Left lung (tissue), 10 donors: ENCODE measurements around the gene ROS1. TPM values are rescaled to one million over a fixed set of nuclear protein-coding genes. Genes with fewer than 3 reads are reported as not detected.

ENCODE experiments used
- ATAC-seq: fragments of 200-7000 bp; cut with Tn5 transposase; one replicate; pipeline ENCODE4 v1.9.1; 2020; ENCODE audit warnings: moderate library complexity
- DNase-seq, 4 donors: peaks; one replicate each; pipeline ENCODE4 v3.0.0-alpha.2; 2013 to 2020
- H3K27ac ChIP-seq, 2 donors: fragments of 200-600 bp; sonication (generic) in 1 of 2; one replicate each; pipeline versions ENCODE4 v1.5.0 to v1.8.0; 2020 to 2021
- H3K27me3 ChIP-seq, 2 donors: fragments of 200-600 bp; sonication (generic) in 1 of 2; one replicate each; pipeline versions ENCODE4 v1.5.0 to v1.8.0; 2020 to 2021
- H3K36me3 ChIP-seq, 2 donors: fragments of 200-600 bp; sonication (generic) in 1 of 2; one replicate each; pipeline versions ENCODE4 v1.5.0 to v1.8.0; 2020 to 2021
- H3K4me1 ChIP-seq, 2 donors: fragments of 200-600 bp; one replicate each; pipeline ENCODE4 v1.8.0; 2021
- H3K4me3 ChIP-seq, 2 donors: fragments of 200-600 bp; sonication (generic) in 1 of 2; one replicate each; pipeline versions ENCODE4 v1.5.0 to v1.8.0; 2020 to 2021; ENCODE audit warnings: mild to moderate bottlenecking in 1 of 2
- H3K9me3 ChIP-seq, 2 donors: fragments of 200-600 bp; sonication (generic) in 1 of 2; one replicate each; pipeline versions ENCODE4 v1.5.0 to v1.8.0; 2020 to 2021
- intact Hi-C, 2 donors: fragments of 100-400 bp; cut with DNase I; formaldehyde crosslinking; loops; one replicate each; pipeline versions ENCODE4 v1.11.2 to v1.14.2; 2022
- polyA plus RNA-seq, 6 donors: library from polyadenylated mRNA; unstranded; fragments of 120-200 nt; gene quantifications; one replicate each; pipeline ENCODE4 v1.2.1, GENCODE V29; 2013; ENCODE audit not compliant: insufficient read length in 6 of 6
- total RNA-seq, 2 donors: library from RNA; stranded (reverse); fragmentation: NEBNext Ultra II Directional; extraction: Animal tissue kit (Norgen Biotek cat#: 25700); gene quantifications; one replicate each; pipeline ENCODE4 v1.2.1, GENCODE V29; 2021
- TF ChIP-seq, protein P1 (sequence below), 2 donors: fragments of 200-600 bp; sonication (generic) in 1 of 2; IDR thresholded peaks; one replicate each; pipeline versions ENCODE4 v1.5.0 to v1.8.0; 2021; ENCODE audit warnings: antibody characterized with exemption in 2 of 2
- donor health status: DM: no; HTN: yes; CAD: no.
- donor health status: DM: no; HTN: no; CAD: no.

ROS1 gene
- total and polyA plus RNA-seq, 8 donors: 21.2 to 305 (median 39.5) TPM

DNA sequence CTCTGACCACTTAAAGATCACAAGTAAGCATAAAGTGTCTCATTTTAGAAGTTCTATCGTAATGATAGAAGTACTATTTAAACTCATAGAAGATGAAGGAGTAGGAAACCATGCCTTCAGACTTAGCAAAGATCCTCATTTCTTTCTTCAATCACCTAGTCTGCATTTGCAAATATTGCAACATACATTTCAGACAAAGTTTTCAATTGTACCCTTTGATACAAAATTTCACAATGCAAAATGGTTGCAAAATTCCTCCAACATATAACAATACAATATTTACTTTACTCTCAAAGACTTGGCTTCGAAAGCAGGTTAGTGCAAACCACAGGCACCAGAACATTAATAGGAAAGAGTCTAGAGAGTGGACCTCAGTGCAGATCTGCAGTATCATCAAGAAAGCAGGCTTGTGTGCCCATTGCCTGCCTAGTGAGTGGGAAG, 16.1 kb upstream of the ROS1 start:
- ATAC-seq (peak; percentile 81), DNase-seq (peak in 1 of 4 donors; percentile 53)
- intact Hi-C loops: no loop called here
- H3K36me3 ChIP-seq: no peaks in the 10 kb centered on the region
- H3K4me3 ChIP-seq: no peak overlapping the region
- peak overlapping the region; percentile 35 to 66 for H3K27ac ChIP-seq
- peaks cover 0 to 3% of the 10 kb centered on the region in 2 donors for H3K4me1 ChIP-seq
- H3K27me3 ChIP-seq: peaks cover 0 to 14% of the 10 kb centered on the region in 2 donors
- H3K9me3 ChIP-seq: no peaks in the 10 kb centered on the region
- TF ChIP-seq, protein P1, sequence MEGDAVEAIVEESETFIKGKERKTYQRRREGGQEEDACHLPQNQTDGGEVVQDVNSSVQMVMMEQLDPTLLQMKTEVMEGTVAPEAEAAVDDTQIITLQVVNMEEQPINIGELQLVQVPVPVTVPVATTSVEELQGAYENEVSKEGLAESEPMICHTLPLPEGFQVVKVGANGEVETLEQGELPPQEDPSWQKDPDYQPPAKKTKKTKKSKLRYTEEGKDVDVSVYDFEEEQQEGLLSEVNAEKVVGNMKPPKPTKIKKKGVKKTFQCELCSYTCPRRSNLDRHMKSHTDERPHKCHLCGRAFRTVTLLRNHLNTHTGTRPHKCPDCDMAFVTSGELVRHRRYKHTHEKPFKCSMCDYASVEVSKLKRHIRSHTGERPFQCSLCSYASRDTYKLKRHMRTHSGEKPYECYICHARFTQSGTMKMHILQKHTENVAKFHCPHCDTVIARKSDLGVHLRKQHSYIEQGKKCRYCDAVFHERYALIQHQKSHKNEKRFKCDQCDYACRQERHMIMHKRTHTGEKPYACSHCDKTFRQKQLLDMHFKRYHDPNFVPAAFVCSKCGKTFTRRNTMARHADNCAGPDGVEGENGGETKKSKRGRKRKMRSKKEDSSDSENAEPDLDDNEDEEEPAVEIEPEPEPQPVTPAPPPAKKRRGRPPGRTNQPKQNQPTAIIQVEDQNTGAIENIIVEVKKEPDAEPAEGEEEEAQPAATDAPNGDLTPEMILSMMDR (IDR thresholded peaks at IDR 0.05): no peak

DNA sequence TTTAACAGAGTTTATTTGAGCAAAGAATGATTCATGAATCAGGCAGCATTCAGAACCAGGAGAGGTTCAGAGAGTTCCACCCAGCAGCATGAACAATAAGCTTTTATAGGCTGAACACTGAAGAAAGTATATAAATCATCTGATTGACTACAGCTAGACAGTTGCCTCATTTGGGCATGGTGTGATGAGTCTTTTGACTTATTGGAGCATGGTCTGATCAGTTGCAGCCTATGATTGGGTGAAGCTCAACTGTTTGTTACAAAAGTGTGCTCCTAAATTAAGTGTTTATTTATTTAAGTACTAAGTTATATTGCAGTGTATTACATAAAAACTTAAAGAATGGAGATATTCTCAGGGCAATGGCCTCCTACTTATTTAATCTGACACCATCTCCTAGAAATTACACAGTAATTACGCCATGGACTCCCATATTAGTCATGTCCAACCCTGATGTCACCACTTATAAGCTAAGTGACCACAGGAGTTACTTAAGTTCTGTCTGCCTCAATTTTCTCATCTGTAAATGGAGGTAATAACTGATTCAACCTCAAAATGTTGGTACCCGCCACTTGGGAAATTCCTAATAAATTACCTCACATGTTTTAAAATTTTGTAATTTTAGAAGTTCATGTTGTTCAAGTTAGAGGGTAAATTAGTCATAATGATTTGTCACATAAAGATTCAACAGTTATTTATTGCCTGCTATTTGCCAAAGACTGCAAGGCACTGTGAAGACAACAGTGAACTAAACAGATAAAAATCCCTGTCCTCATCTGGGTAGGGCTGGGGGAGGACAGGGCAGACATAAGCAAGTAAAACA, 15.2 kb upstream of the ROS1 start:
- Histone ChIP-seq H3K27ac (peak overlapping the region in 1 of 2 donors; percentile 66), H3K9me3 (no peaks in the 10 kb centered on the region), H3K4me3 (no peak overlapping the region), H3K36me3 (no peaks in the 10 kb centered on the region), H3K4me1 (peaks cover 0 to 3% of the 10 kb centered on the region in 2 donors), H3K27me3 (peaks cover 0 to 8% of the 10 kb centered on the region in 2 donors)
- DNase-seq (no peak), ATAC-seq (peak; percentile 49)
- intact Hi-C loops: no loop called here
- TF ChIP-seq, protein P1 (IDR thresholded peaks at IDR 0.05): no peak

DNA sequence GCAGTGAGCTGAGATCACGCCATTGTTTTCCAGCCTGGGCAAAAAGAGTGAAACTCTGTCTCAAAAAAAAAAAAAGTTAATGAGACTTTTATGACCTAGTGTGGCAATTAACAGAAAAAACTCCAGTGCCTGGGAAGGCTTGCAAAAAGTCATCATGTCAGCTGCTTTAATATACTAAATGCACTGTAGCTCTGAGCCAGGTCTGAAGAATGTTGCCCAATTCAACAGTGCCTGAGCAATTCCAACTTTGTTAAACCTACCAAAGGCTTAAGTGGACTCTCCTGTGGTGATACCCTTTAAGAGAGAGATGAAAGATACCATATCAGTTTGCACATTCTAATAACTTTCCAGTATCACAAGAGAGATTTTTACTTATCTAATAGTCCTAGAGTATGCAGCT, 6.5 kb upstream of the ROS1 start:
- ATAC-seq (peak; percentile 82), DNase-seq (no peak)
- Histone ChIP-seq H3K27ac (no peak overlapping the region), H3K4me3 (no peak overlapping the region), H3K9me3 (no peaks in the 10 kb centered on the region), H3K4me1 (no peaks in the 10 kb centered on the region), H3K36me3 (no peaks in the 10 kb centered on the region), H3K27me3 (no peaks in the 10 kb centered on the region)
- TF ChIP-seq, protein P1 (IDR thresholded peaks at IDR 0.05): no peak
- intact Hi-C loops: no loop called here

DNA sequence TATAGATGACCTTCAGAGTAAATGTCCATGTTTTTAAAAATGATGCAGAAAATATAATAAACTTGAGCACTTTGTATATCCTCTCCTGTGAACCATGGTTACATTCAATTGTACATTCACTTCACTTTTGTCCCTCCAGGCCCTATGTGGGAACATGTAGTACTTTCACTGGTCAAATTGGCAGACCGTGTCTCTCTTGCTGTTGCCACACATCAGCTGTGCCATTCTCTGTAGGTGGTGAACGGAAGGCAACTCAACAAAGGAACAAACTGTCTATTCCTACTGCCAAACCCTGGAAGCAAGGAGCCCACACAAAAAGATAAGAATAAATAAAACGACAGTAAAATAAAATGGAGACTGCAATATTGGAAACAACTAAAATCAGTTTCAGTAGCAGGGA, 2.0 kb downstream of the ROS1 start:
- ATAC-seq (peak; percentile 36), DNase-seq (no peak)

DNA sequence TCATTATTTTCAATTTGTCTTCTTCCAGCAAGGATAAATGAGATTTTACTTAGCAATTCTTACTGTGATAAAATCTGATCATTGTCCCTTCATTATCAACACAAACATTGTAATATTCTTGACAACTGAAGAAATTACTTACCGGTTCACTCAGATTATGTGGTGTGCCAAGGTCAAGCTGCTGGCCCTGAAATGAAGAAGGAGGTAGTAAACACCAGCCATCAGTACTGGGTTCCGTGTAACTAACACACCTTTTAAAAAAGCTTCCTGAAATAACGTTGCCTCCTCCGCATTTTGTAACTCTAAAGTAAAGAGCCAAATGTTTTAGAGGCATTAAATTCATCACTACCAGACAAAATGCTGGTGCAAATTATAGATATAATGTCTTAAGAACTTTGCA, 7.4 kb downstream of the ROS1 start:
- peak overlapping the region in 1 of 2 donors; percentile 4 for H3K4me3 ChIP-seq
- TF ChIP-seq, protein P1 (IDR thresholded peaks at IDR 0.05): no peak
- H3K36me3 ChIP-seq: no peaks in the 10 kb centered on the region
- H3K27ac ChIP-seq: no peak overlapping the region
- no peak for ATAC-seq
- no peaks in the 10 kb centered on the region for H3K4me1 ChIP-seq
- intact Hi-C loops: no loop called here
- no peak for DNase-seq
- no peaks in the 10 kb centered on the region for H3K9me3 ChIP-seq
- H3K27me3 ChIP-seq: no peaks in the 10 kb centered on the region

More for the DNA sequence above, 2.0 kb downstream of the ROS1 start:
- Histone ChIP-seq H3K36me3 (no peaks in the 10 kb centered on the region), H3K9me3 (no peaks in the 10 kb centered on the region), H3K27ac (peak overlapping the region; percentile 60 to 64), H3K27me3 (no peaks in the 10 kb centered on the region), H3K4me3 (peak overlapping the region; percentile 7 to 24), H3K4me1 (no peaks in the 10 kb centered on the region)
- intact Hi-C loops: no loop called here
- TF ChIP-seq, protein P1 (IDR thresholded peaks at IDR 0.05): no peak
